NCI-H226 (cell line): Measurements from ENCODE around the gene OTUB1.

Source experiments
- DNase-seq: peaks from one replicate; pipeline ENCODE4 v3.0.0-alpha.2; 2015

OTUB1 gene

DNA sequence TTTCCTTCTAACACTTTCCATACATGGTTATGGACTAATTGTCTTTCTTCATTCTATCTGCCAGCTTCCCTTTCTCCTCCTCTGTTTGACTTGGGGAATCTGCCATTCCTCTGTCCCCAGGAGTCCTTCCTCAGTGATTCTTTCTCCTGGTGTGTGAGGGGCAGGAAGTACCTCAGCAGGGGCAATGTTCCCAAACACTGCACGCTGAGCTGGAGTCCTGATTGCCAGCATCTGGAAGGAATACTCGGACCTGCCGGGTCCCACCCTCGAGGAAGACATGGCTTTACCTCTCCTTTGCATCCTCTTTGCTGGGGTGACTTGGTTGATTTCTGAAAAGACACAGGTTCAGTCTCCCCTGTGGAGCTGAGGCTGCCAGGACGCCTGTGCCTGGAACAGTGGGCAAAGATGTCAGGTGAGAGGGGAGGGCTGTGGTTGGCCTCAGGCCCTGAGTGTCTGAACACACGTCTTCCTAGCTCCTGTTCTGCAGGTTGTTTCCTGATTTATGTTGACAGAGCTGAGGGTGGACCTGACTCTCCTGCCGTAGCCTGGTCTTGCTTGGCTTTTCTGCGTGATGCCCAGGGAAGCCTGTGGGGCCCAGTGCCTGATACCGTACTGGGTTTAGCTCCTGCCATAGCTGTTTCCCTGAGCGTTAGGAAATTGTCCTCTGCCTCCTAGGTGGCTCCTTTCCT, 7.5 kb upstream of the OTUB1 start:
- no peak for DNase-seq

DNA sequence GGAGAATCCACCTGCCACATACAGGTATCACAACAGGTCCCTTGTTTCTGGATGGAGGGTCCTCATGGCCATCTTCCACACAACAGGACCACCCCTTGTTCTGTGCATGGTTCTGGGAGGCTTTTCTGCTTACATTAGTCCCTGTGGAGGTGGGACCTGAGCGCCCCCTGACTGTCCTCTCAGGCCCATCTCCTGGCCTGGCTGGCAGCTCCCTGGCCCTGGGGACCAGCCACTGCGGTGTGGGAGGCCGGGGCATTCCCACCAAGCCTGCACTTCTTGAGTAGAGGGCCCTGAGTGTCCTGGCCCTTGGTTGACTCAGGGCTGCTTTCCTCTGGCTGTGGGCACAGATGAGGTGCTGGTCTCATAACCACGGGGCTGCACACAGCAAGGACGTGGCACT, 6.8 kb upstream of the OTUB1 start:
- no peak for DNase-seq

DNA sequence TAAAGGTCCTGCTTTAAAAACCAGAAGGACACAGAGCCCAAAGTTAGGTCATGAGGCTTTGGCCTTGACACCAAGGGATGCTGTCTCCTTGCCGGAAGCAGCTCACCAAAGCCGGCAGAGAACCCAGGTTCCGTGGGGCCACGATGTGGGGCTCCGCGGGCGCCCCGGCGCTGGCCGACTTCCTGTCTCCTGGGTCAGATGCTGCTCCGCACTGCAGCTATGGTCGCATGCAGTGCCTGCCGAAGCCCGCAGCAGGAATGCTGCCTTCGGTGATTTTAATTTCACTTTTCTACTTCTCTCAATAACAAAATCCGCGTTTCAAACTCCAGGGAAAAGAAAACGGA, 454 bp upstream of the OTUB1 start:
- DNase-seq, result no peak

DNA sequence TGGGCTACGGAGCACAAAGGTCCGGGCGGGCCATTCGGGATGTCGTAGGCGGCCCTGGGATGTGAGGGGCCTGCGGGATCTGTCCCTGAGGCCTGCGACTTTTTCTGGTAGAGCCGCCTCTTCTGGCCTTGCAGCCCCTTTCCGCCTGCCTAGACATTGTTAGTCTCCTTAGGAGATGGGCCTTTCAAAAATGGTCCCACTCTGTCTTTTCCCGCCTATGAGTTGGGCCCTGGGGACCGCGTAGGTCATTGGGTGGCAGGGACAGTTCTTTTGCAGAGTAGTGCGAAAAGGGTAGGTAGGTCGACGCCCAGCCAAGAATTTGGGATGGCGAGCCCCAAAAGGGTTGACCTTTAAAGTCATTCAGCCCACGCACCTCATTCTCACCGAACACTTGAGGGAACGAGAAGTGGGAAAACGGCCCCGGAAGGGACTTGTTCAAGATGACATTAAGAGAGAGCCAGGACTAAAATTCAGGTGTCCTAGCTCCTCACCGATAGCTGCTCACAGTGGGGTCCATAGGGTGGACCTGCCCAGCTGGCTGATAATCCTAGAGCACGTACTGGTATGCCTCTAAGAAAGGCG, 785 bp downstream of the OTUB1 start:
- DNase-seq, result no peak

DNA sequence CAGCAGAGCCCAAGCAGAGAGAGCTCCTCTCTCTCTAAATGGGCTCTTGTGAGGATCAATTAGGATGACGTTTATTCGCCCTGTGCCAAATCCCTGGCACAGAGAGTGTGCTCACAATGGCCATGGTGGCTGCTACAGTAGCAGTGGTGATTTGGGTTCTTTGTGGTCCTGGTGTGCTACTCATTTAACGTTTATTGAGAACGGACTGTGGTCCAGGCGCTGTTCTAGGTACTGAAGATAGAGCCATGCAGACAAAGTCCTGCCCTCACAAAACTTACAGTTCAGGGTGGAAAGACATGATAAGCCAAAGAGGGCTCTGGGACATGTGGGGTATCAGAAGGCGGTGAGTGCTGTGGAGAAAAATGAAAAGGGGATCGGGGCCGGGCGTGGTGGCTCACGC, 5.3 kb downstream of the OTUB1 start:
- no peak for DNase-seq

DNA sequence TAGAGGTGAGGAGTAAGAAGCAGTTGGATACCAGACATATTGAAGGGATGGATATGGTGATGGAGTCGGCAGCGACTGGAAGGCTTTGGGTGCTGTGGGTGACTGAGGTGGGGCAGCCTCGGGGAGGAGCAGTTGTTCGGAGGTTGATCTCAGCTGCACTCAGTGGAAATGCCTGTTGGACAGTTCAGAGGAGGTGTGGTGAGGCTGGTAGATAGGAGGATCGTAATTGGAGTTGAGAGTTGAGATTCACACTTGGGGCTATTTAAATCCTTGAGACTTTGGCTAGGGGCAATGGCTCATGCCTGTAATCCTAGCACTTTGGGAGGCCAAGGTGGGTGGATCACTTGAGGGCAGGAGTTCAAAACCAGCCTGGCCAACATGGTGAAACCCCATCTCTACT, 6.9 kb downstream of the OTUB1 start:
- no peak for DNase-seq

DNA sequence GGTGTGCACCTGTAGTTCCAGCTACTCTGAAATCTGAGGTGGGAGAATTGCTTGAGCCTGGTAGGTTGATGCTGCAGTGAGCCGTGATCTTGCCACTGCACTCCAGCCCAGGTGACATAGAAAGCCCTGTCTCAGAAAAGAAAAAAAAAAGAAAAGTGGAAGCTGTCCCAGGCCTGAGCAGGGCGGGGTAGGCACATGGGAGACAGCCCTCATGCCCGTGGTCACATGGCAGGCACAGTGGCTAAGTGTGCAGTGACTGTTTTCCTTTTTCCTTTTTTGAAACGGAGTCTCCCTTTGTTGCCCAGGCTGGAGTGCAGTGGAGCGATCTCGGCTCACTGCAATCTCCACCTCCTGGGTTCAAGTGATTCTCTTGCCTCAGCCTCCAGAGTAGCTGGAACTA, 7.8 kb downstream of the OTUB1 start:
- no peak for DNase-seq

DNA sequence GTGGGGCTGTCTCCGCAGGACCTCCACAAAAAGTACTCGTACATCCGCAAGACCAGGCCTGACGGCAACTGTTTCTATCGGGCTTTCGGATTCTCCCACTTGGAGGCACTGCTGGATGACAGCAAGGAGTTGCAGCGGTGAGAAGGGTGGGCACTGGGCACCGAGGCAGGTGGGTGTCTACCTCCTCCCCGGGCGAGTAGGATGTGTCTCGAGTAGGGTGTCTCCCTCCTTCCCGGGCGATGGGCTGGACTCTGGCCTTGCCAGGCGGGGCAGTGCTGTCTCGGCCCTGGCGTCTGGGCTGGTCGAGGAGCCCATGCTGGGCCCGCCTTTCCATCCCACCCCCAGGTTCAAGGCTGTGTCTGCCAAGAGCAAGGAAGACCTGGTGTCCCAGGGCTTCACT, 10.3 kb downstream of the OTUB1 start:
- DNase-seq, result no peak

DNA sequence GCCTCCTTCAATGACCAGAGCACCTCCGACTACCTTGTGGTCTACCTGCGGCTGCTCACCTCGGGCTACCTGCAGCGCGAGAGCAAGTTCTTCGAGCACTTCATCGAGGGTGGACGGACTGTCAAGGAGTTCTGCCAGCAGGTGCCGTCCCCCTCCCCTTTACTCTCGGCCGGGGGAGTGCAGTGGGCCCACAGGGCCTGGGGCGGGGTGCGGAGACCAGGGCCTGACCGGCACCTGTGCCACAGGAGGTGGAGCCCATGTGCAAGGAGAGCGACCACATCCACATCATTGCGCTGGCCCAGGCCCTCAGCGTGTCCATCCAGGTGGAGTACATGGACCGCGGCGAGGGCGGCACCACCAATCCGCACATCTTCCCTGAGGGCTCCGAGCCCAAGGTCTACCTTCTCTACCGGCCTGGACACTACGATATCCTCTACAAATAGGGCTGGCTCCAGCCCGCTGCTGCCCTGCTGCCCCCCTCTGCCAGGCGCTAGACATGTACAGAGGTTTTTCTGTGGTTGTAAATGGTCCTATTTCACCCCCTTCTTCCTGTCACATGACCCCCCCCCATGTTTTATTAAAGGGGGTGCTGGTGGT, 11.0 kb downstream of the OTUB1 start:
- no peak for DNase-seq

DNA sequence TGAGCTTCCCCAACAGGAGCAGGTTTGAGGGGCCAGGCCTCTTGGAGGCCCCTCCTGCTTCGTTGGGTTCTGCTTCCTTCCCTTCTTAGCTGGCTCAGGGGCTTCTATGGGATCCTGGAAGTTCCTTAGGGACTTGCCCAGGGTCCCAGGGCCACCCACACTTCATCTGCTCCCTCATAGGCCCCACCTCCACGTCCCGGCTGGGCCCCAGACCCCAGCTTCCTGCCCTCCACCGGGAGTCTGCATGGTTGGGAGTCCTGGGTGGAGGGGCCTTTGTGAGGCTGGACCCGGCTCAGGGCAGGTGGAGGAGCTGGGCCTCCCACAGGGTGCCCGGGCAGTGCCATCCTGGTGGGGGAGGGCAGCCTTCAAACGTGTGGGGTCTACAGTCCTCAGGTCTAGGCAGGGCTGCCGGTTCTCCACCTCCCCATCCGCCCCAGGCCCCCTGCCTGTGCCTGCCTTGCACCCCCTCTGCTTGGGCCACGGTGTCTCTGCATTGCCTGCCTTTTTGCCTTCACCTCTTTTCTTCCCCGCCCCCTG, 11.6 kb downstream of the OTUB1 start:
- no peak for DNase-seq

DNA sequence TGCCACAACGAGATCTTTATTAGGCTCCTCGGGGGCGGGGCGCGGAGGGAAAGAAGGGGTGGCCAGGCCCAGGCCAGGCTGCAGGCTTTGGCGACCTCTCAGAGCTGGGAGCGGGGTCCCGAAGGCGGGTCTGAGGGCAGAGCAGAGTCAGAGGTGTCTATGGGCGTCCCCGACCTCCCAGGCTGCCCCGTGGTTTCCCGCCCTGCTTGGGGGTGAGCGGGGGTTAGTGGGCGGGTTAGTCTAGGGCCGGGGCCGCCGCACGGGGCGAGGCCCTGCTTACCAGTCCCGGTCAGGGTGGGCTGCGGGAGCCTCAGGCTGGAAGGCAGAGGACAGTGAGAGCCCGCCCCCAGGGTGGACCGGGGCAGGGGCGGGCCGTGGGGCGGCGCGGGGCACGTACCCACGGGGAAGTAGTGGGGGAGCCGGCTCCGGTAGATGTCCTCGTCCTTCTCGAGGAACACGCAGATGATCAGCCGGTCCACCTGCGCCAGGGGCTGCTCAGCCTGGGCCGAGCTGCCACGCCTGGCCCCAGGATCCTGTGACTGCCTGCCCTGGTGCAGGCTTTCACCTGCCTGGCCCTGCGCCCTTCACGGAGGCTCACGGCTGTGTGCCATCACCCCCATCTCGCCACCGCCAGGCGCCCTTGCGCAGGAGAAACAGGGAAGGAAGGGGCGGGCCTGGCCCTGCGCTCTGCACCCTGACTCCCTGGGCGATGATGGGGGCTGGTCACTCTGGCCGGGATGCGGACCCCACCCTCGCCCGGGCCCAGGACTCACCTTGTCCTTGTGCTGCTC, 12.5 kb downstream of the OTUB1 start:
- DNase-seq, result no peak

DNA sequence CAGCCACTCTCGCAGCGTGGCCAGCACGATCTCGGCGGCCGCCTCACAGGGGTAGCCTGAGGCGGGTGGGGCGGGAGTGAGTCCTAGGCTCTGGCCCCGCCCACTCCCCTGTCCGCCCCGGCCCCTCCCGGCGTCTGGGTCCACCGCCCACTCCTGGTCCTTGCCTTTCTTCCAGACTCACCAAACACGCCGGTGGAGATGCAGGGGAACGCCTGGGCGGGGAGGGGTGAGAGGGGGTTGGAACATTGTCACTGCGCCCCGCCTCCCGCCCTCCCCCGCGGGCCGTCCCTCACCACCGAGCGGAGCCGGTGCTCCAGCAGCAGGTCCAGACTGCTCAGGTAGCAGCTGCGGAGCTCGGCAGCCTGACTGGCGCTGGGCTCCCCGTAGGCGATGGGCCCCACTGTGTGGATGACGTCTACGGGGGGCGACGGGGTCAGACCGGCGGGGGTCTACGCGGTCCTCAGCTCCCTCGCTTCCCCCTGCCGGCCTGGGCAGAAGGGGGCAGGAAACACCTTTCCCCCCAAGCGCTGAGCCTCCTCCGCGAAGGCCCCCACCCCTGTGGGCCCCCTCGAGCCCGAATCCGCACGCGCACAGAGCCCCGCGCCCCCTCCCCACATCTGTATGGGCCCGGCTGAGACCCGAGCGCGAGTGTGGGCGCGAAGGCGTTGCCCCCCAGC, 13.2 kb downstream of the OTUB1 start:
- peak; percentile 83 for DNase-seq

DNA sequence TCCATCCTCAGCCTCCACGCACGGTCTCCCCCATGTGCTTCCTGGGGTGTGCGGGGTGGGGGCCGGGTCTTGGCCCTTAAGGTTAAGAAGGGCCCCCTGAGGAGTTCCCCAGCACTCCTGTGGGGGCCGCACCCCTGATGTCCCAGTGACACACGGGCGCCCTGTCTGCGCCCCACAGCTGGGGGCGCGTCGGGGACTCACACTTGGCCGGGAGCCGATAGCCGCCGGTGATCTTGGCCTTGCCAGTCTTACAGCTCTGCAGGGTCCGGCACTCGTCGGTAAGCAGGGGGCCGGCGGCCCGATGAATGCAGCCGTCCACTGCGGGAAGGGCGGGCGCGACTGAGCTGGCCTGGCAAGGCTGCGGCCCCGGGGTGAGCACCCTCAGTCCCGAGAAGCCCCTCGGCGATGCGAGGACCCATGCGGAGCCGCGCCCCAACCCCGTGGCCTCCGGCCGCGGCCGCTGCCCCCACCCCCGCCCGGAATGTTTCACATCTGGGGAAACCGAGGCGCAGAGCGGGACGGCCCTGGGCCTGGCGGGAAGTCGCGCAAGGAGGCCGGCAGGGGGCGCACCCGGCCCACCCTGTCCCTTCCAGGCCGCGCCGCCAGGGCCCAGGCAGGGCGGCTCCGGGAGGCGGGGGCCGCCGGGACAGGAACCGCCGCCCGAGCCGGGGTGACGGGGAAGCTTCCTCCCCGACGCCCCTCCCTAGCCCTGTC, 13.9 kb downstream of the OTUB1 start:
- DNase-seq, result no peak

DNA sequence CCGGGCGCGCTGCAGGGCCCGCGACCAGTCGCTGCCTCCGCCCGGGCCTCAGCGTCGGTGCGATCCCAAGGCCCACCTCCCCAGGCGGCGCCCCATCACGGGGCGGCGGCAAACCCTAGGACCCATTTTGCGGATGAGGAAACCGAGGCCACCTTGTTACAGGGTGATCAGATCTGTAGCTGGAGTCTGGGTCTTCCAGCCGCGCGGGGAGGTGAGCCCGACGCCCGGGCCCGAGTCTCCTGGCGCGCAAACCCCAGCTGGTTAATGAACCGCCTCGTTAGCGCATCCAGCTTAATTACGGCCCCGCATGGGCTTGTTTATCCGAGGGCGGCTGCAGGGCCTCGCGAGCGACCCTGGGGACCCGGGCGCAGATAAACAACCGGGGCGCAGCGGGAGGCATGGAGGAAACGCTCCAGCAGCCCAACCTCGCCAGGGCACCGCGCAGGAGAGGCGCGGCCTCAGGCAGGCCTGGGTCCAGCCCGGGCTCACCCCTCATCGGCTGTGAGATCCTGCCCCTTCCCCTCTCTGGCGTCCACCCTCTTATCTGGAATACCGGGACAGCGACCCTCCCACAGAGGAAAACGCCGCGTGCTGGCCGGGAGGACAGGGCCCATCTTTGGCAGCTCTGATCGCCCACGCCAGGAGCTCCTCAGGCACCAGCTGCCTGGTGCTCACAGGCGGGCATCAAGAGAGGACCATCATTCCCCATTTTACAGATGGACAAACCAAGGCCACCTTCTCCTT, 14.7 kb downstream of the OTUB1 start:
- DNase-seq, result no peak

DNA sequence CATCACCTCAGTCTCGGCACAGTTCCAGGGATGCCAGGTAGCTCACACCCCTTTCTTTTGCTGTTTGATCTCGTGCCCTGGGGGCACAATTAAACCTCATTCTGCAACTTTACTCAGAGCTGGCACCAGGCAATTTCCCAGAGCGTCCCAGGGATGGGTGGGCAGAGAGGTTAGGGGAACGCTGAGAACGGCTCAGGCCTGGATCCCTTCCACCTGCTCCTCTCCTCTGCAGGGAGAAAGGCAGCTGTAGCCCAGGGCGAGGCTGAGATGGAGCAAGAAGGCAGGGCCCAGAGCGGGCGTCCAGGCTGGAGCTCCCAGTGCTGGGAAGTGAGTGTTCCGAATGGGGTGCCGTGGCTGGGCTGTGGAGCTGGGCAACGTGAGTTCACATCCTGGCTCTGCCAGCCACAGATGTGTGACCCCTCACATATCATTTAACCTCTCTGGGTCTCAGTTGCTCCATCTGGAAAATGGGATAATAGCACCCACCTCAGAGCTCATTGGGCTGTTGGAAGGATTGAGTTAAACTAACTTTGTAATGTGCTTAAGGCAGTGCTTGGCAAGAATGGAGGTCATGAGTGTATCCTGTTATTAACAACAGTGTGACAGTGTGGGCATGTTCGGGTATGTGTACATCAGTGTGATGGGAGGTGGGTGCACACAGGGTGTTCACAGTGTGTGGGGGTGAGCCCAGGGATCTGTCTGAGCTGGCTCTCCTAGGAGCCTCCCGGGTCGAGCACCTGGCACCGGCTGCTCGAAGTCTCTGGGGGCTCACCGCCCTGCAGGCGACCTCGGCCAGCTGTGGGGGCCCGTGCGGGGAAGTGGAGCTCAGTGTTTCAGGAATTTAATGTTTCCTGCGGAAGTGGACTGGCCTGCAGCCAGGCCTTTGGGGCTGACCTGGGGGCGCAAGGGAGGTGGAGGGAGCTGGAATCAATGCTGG, 15.5 kb downstream of the OTUB1 start:
- DNase-seq, result peak; percentile 42

DNA sequence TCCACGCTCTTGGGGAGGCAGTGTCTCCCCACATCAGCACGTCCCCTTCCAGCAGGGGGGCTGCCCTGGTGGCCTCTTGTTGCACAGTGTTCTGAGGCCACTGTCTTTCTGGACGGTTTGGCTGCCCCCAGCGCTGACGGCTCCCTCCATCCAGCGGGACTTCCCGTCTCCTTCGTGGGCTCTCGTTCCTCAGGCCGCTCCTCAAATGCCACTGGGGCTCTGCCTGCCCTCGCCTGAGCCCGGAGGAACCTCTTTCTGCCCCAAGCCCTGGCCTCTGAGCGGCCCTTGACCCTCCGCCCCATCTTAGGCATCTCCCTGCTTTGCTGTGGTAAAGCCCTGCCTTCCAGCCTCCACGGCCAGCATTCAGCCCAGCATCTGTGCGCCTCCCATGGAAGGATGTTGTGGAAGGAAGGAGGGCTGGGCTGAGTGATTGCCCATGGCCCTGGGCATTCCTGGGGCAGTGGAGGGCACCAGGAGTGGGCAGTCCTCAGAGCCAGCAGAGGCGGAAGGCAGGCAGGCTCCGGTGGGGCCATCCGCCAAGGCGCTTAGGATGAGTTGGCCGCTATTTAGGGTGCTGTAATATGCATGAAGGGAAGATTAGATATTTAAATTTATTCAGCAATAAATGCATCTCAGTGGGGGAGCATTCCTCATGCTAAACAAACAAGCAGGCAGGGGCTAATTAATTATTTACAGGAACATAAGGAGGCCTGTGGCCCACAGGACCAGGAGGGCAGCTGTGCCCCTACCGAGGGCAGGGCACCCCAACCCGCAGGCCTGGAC, 17.8 kb downstream of the OTUB1 start:
- no peak for DNase-seq

DNA sequence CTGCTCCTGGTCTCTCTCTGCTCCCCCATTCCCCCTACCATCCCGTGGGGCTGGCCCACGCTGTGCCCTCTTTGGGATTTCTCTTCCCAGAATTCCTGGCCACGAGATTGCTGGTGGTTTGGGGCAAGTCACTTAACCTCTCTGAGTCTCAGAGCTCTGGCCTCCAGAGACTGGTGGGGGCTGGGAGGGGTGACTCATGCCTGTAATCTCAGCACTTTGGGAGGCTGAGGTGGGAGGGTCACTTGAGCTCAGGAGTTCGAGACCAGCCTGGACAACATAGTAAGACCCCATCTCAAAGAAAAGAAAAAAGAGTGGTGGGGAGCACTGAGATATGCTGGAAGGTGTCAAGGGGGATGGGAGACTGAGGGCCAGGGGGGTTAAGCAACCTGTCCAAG, 18.3 kb downstream of the OTUB1 start:
- no peak for DNase-seq

DNA sequence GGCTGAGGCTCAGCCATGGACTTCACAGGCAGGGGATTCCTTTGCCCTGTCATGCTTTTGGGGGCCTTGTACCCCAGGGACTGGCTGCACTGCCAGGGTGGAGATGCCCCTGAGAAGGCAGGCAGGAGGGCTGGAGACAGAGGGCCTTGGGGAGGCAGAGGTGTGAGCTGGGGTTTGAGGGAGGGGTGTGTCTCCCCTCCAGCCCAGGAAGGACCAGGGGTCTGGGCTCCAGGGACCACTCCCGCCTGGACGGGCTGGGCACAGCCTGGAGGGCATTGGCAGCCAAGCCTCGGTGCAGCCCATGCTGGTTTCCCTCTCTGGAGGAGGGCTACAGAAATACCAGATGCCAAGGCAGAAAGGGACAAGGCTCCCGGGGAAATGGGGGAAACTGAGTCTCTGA, 19.5 kb downstream of the OTUB1 start:
- DNase-seq, result no peak

DNA sequence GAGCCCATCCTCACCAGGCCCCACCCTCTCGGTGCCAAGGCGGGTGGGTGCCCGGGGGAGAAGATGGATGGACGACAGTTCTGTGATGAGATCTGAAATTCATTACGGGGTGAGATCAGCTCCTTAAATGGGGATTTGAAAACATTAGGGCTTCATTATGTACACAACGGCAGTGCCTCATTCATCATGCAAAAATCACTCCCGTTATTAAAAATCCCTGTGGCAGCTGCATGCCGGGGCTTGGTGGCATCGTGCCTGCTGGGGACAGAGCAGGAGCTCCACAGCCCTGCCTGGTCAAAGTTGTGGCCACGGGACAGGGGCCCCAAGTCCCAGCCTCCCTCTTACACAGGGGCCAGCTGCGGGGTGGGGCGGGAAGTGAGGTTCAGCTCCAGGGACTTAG, 20.2 kb downstream of the OTUB1 start:
- DNase-seq, result no peak

DNA sequence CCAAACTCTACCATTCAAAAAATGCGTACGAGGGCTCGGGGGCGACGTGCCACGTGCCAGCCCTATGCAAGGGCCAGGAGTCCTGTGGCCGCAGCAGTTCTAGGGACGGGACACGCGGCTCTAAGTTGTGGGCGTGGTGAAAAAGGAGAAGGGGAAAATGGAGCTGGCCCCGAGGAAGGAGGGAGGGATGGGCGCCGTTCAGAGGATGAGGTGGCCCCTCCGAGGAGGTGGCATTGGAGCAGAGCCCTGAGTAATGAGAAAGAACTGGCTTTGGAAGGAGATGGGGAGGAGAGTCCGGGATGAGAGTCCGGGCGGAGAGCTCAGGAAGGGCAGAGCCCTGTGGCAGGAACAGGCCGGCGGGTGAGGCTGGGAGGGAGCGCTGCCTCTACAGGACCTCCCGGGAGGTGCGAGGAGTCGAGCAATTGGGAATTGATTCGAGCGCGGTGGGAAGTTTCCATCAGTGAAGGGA, 21.0 kb downstream of the OTUB1 start:
- DNase-seq, result peak; percentile 18
